Heart left ventricle (tissue), 16 donors: ENCODE data around the gene C11orf91. TPM values are rescaled to one million over a fixed set of nuclear protein-coding genes. Genes with fewer than 3 reads are reported as not detected.

Source experiments
- ATAC-seq, 4 donors: fragments of 200-7000 bp; cut with Tn5 transposase; one replicate each; pipeline ENCODE4 v1.9.1; 2020 to 2022; ENCODE audit warnings: moderate library complexity in 4 of 4, mild to moderate bottlenecking in 3 of 4, moderate number of reproducible peaks in 1 of 4
- DNase-seq, 5 donors: peaks; one replicate each; pipeline ENCODE4 v3.0.0-alpha.2; 2020
- H3K27ac ChIP-seq, 12 donors: fragments of 200-600 bp; sonication (generic) in 4 of 12; one replicate each; pipeline versions ENCODE4 v1.5.0 to v1.8.0; 2016 to 2022; ENCODE audit warnings: mild to moderate bottlenecking in 2 of 12
- H3K27me3 ChIP-seq, 9 donors: fragments of 200-600 bp; sonication (generic) in 2 of 9; one replicate each; pipeline versions ENCODE4 v1.5.1 to v1.8.0; 2016 to 2022; ENCODE audit warnings: mild to moderate bottlenecking in 3 of 9
- H3K36me3 ChIP-seq, 9 donors: fragments of 200-600 bp; sonication (generic) in 2 of 9; one replicate each; pipeline versions ENCODE4 v1.5.0 to v1.8.0; 2018 to 2022; ENCODE audit warnings: mild to moderate bottlenecking in 2 of 9
- H3K4me1 ChIP-seq, 12 donors: fragments of 200-600 bp; sonication (generic) in 4 of 12; one replicate each; pipeline versions ENCODE4 v1.5.0 to v1.8.0; 2016 to 2022; ENCODE audit warnings: mild to moderate bottlenecking in 3 of 12
- H3K4me3 ChIP-seq, 12 donors: fragments of 200-600 bp; sonication (generic) in 4 of 12; one replicate each; pipeline versions ENCODE4 v1.5.0 to v1.8.0; 2017 to 2022; ENCODE audit warnings: mild to moderate bottlenecking in 9 of 12, moderate library complexity in 4 of 12
- H3K9me3 ChIP-seq, 12 donors: fragments of 200-600 bp; sonication (generic) in 4 of 12; one replicate each; pipeline versions ENCODE4 v1.5.0 to v1.8.0; 2016 to 2022; ENCODE audit warnings: mild to moderate bottlenecking in 1 of 12
- POLR2A ChIP-seq, 2 donors: fragments of 450-650 bp; IDR thresholded peaks; one replicate each; pipeline ENCODE4 v1.6.1; 2017; ENCODE audit warnings: antibody characterized with exemption in 2 of 2, mild to moderate bottlenecking in 2 of 2, moderate library complexity in 2 of 2
- WGBS, 4 donors: extraction: QIAGEN DNeasy Blood & Tissue Kit in 2 of 4; methylation state at CpG; one replicate each; pipeline versions ENCODE4 v1.1.5 to v1.1.7; 2013 to 2018; 5-methylcytosine and 5-hydroxymethylcytosine counted together
- intact Hi-C, 10 donors: fragments of 100-400 bp; cut with DNase I; formaldehyde crosslinking; loops; one replicate each; pipeline versions ENCODE4 v1.11.1 to v1.14.2; 2022
- polyA plus RNA-seq, 2 donors: library from polyadenylated mRNA; stranded (reverse); fragments of 200-250 nt; gene quantifications; one replicate each; pipeline ENCODE4 v1.2.3, GENCODE V29; 2013
- total RNA-seq, 9 donors: library from RNA; depleted of rRNA in 2 of 9; stranded (reverse); fragments of >200 nt in 2 of 9; fragmentation: NEBNext Ultra II Directional in 3 of 9; extraction: Animal tissue kit (Norgen Biotek cat#: 25700) in 3 of 9; gene quantifications; one replicate each; pipeline versions ENCODE4 v1.1.0 to v1.2.4, GENCODE V29; 2016 to 2023
- TF ChIP-seq, protein P1 (sequence below), 12 donors: fragments of 200-600 bp; sonication (generic) in 4 of 12; IDR thresholded peaks; one replicate each; pipeline versions ENCODE4 v1.5.0 to v1.8.0; 2018 to 2022; ENCODE audit warnings: antibody characterized with exemption in 12 of 12, mild to moderate bottlenecking in 5 of 12
- donor health status: ischemic (EF 13 %, LVEDD 7.1; RV severe dilation, severe dysfunction).
- donor health status: healthy with polysubstance abuse.
- donor health status: DM: no; HTN: yes; CAD: no.
- donor health status: DM: no; HTN: no; CAD: no.
- donor health status: ischemic (EF 25% LVEDD 6.9; RV normal size, moderate dysfunction).
- donor health status: ischemic (EF 25% LVEDD 5.7; RV mildly dilated, moderate dysfunction).
- donor health status: healthy.
- donor health status: DM: yes; HTN: yes; CAD: no.
- donor health status: ischemic (EF 35%, LVEDD 5.7; RV mildly dilated, moderate dysfunction).
- donor health status: nonischemic (EF 11% LVEDD 7.7; RV severe dilation, severe dysfunction).
- donor health status: DM: yes; HTN: yes; CAD: no.
- donor health status: PGD.
- donor health status: ischemic (EF 29% LVEDD 5.4; RV normal size, mild dysfunction).
- donor health status: nonischemic (EF 23%, LVEDD 6.1; RV moderate dilation, normal function).

The C11orf91 gene
- total and polyA plus RNA-seq, 11 donors, result 0.56 to 1.00 (median 0.70) TPM; not detected in 7

DNA sequence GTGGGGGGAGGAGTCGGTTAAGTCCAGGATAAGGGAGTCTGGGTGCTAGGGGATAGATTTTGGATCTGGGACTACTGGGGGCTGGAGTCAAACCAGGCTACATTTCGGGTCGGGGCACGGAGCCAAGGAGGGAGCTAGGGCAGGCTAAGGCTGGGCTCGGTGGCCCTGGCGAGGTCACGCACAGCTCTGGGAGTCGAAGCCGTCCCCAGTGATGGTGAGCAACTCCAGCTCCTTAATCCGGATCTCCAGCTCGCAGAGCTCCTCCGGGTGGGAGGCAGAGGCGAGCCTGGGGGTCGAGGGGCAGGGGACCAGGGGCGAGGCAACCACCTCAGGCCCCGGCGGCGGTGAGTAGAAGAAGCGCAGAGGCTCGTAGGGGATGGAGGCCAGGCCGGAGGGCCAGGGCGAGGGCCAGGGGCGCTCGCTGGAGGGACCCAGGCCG is 544 bp downstream of the C11orf91 start:
- peak; percentile 41 to 83 (median 67) for DNase-seq
- Histone ChIP-seq H3K27me3 (no peaks in the 10 kb centered on the region), H3K4me3 (peak overlapping the region; percentile 36 to 66 (median 53)), H3K36me3 (peaks cover 0 to 6% (median 1%) of the 10 kb centered on the region in 9 donors), H3K9me3 (no peaks in the 10 kb centered on the region), H3K27ac (peak overlapping the region; percentile 61 to 91 (median 87)), H3K4me1 (peaks cover 11 to 84% (median 53%) of the 10 kb centered on the region in 12 donors)
- intact Hi-C loops, result loop anchor here in 6 of 10 donors (1.0 to 5.0 kb wide), 4 partner anchors 9 to 37 kb away; partner anchors contain the start of gene CD59 (in 5 of the 6)
- peak in 2 of 4 donors; percentile 0 for ATAC-seq
- 20 to 48% (median 34%) methylated on average over 10 to 25 of the region's 25 CpGs for WGBS, 4 donors
- TF ChIP-seq POLR2A (IDR thresholded peaks at IDR 0.05), result no peak
- TF ChIP-seq, protein P1, sequence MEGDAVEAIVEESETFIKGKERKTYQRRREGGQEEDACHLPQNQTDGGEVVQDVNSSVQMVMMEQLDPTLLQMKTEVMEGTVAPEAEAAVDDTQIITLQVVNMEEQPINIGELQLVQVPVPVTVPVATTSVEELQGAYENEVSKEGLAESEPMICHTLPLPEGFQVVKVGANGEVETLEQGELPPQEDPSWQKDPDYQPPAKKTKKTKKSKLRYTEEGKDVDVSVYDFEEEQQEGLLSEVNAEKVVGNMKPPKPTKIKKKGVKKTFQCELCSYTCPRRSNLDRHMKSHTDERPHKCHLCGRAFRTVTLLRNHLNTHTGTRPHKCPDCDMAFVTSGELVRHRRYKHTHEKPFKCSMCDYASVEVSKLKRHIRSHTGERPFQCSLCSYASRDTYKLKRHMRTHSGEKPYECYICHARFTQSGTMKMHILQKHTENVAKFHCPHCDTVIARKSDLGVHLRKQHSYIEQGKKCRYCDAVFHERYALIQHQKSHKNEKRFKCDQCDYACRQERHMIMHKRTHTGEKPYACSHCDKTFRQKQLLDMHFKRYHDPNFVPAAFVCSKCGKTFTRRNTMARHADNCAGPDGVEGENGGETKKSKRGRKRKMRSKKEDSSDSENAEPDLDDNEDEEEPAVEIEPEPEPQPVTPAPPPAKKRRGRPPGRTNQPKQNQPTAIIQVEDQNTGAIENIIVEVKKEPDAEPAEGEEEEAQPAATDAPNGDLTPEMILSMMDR (IDR thresholded peaks at IDR 0.05), result no peak

DNA sequence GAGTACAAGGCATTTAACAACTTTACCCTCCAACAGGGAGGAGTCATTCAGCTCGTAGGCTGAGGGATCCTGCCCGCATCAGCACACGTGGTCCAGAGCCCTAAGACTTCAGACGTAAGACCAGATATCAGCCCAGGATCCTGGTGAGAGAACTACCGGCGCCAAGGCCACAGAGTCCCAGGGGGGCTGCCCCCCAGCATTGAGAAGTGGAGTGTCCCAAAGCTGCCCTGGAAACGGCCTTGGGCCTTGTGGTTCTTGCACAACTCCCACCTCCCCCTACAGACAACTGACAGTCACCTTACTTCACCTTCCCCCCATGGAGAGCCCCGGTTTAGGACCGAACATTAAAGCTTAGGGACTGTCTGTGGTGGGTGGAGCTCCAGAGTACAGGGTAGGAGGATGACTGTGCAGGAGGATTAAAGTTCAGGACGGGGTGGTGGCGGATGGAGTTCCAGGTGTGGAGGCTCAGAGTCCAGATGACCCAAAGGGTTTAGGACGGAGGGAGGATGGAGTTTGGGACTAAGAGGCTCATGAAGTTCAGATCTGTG is 1.0 kb downstream of the C11orf91 start:
- H3K36me3 ChIP-seq, result peaks cover 0 to 1% (median 0%) of the 10 kb centered on the region in 9 donors
- DNase-seq (no peak), ATAC-seq (no peak)
- 70 to 81% (median 76%) methylated on average over 12 of the region's 12 CpGs for WGBS, 4 donors
- peak overlapping the region in 10 of 12 donors; percentile 61 to 91 (median 87) for H3K27ac ChIP-seq
- no peaks in the 10 kb centered on the region for H3K9me3 ChIP-seq
- no peak for TF ChIP-seq POLR2A (IDR thresholded peaks at IDR 0.05)
- TF ChIP-seq, protein P1 (IDR thresholded peaks at IDR 0.05), result no peak
- H3K4me1 ChIP-seq, result peaks cover 11 to 84% (median 54%) of the 10 kb centered on the region in 12 donors
- H3K4me3 ChIP-seq, result peak overlapping the region in 7 of 12 donors; percentile 50 to 66 (median 55)
- intact Hi-C loops, result loop anchor here in 7 of 10 donors (1.0 to 10.0 kb wide), 6 partner anchors 8 to 445 kb away; partner anchors contain the start of genes CD59 (in 5 of the 7) and HIPK3 (in 1 of the 7)
- no peaks in the 10 kb centered on the region for H3K27me3 ChIP-seq

DNA sequence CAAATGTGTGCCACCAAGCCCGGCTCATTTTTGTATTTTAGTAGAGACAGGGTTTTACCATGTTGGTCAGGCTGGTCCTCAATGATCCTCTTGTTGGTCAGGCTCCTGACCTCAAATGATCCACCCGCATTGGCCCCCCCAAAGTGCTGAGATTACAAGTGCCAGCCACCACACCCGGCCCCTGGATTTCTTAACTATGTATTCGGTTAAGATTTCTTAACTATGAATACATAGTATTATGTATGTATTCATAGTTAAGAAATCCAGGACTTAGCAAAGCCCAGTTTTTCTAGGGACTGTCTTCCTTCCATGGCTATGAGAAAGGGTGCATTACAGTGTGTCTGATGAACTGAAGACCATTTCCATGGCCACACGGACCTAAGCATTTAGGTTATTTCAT is 1.7 kb downstream of the C11orf91 start:
- WGBS, 4 donors, result 88 to 93% (median 92%) methylated on average over 5 of the region's 5 CpGs
- intact Hi-C loops, result loop anchor here in 2 of 10 donors (10.0 kb wide), 2 partner anchors 126 to 444 kb away; partner anchors contain the start of gene HIPK3 (in 1 of the 2)
- DNase-seq (no peak), ATAC-seq (no peak)
- Histone ChIP-seq H3K27ac (peak overlapping the region in 2 of 12 donors; percentile 22 to 90), H3K27me3 (no peaks in the 10 kb centered on the region), H3K4me1 (peaks cover 7 to 84% (median 54%) of the 10 kb centered on the region in 12 donors), H3K36me3 (no peaks in the 10 kb centered on the region), H3K4me3 (no peak overlapping the region), H3K9me3 (no peaks in the 10 kb centered on the region)
- TF ChIP-seq, protein P1 (IDR thresholded peaks at IDR 0.05), result no peak
- TF ChIP-seq POLR2A (IDR thresholded peaks at IDR 0.05), result no peak

DNA sequence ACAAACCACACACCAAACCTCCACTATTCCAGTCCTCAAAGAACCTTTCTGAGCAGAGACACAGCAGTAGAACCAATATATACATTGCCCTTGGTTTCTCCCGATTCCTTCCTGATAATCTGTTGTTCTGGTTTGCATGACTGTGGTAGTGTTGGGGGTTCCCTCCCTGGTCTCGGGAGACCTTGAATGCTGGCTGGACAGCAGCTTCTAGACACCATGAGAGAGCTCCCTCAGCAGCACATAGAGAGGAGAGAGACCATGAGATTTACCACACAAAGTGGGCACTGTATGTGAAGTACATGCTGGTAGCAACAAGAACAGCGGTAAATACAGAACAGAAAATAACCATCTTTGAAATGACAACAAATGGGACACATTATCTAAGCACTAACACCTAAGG is 2.6 kb downstream of the C11orf91 start:
- peaks cover 8 to 83% (median 51%) of the 10 kb centered on the region in 12 donors for H3K4me1 ChIP-seq
- whole genome bisulfite sequencing, 4 donors, result 68 to 73% (median 71%) methylated on average over 3 of the region's 3 CpGs
- intact Hi-C loops, result loop anchor here in 2 of 10 donors (10.0 kb wide), 2 partner anchors 127 to 443 kb away; partner anchors contain the start of gene HIPK3 (in 1 of the 2)

More for the DNA sequence above, 2.6 kb downstream of the C11orf91 start:
- ATAC-seq (no peak), DNase-seq (no peak)
- H3K27me3 ChIP-seq, result no peaks in the 10 kb centered on the region
- H3K27ac ChIP-seq, result no peak overlapping the region
- H3K36me3 ChIP-seq, result no peaks in the 10 kb centered on the region
- H3K4me3 ChIP-seq, result no peak overlapping the region
- H3K9me3 ChIP-seq, result no peaks in the 10 kb centered on the region
- no peak for TF ChIP-seq POLR2A (IDR thresholded peaks at IDR 0.05)
- TF ChIP-seq, protein P1 (IDR thresholded peaks at IDR 0.05), result no peak
